HepG2 (cell line): Measurements from ENCODE around the gene CCDC167. TPM values are rescaled to one million over a fixed set of nuclear protein-coding genes. Genes with fewer than 3 reads are reported as not detected.
A peak's percentile ranks its signal among the peaks of the same experiment; 100 is the strongest.

Source experiments
- ATAC-seq: fragments of 200-7000 bp; cut with Tn5 transposase; 3 replicates; pipeline ENCODE4 v1.9.1; 2020; ENCODE audit warnings: mild to moderate bottlenecking, moderate library complexity
- BruUV-seq: library from RNA; stranded (reverse); fragments of 400-500 nt; replicated peaks from 2 replicates; lab custom pipeline; 2021; lab: Mats Ljungman, UMichigan
- CTCF ChIA-PET: fragments of 300-600 bp; formaldehyde crosslinking; extraction: SDS; loops from one replicate; lab custom pipeline; 2021; ENCODE audit warnings: low total read pairs, inconsistent platforms, low intra/inter-chr PET ratio; lab: Yijun Ruan, JAX
- POLR2A ChIA-PET: fragments of 350-600 bp; sonication (Branson Sonifier 250); formaldehyde crosslinking; loops from one replicate; lab custom pipeline; 2020; ENCODE audit warnings: antibody characterized with exemption, inconsistent platforms; lab: Yijun Ruan, JAX
- DNase-seq: peaks from one replicate; pipeline ENCODE4 v3.0.0-alpha.2; 2015; ENCODE audit warnings: low spot score
- FAIRE-seq: peaks from 3 replicates; lab custom pipeline; 2011; peaks lifted over from hg19 to GRCh38; lab: Jason Lieb, UNC
- H2AFZ ChIP-seq: one replicate; pipeline ENCODE4 v1.6.1; 2011; ENCODE audit warnings: low read length, inconsistent platforms
- H3K27ac ChIP-seq: fragments of 300-600 bp; 3 replicates; pipeline ENCODE4 v1.8.0; 2011; ENCODE audit warnings: mixed run types, mild to moderate bottlenecking, mixed read lengths, low read length, inconsistent platforms; ENCODE audit not compliant: insufficient read depth; ENCODE audit errors: extremely low read length
- H3K27me3 ChIP-seq, 2 experiments: fragments of 200-600 bp in 1 of 2; 2 replicates in 1 of 2; 3 replicates in 1 of 2; pipeline versions ENCODE4 v1.6.0 to v1.8.0; 2011; ENCODE audit warnings: low read length in 2 of 2, mild to moderate bottlenecking in 2 of 2, moderate library complexity in 2 of 2, inconsistent platforms in 1 of 2; ENCODE audit not compliant: insufficient read depth in 2 of 2, control insufficient read depth in 1 of 2
- H3K36me3 ChIP-seq, 2 experiments: fragments of 200-600 bp in 1 of 2; replicated peaks in 1 of 2; 2 replicates in 1 of 2; 3 replicates in 1 of 2; pipeline versions ENCODE4 v1.5.1 to v1.8.0; 2011; ENCODE audit warnings: low read length in 2 of 2, inconsistent platforms in 1 of 2; ENCODE audit not compliant: insufficient read depth in 2 of 2, control insufficient read depth in 1 of 2
- H3K4me1 ChIP-seq: 2 replicates; pipeline ENCODE4 v1.5.1; 2012; ENCODE audit warnings: low read length, inconsistent platforms; ENCODE audit not compliant: insufficient read depth
- H3K4me2 ChIP-seq: 2 replicates; pipeline ENCODE4 v1.6.0; 2011; ENCODE audit warnings: low read depth, low read length, inconsistent platforms
- H3K4me3 ChIP-seq, 3 experiments: fragments of 200-600 bp in 1 of 3; sonication (generic), shearing (Covaris generic) in 1 of 3; replicated peaks in 1 of 3; 2 replicates each; pipeline ENCODE4 v1.5.1; 2011 to 2016; ENCODE audit warnings: low read length in 3 of 3, inconsistent platforms in 2 of 3, low read depth in 2 of 3, mild to moderate bottlenecking in 2 of 3, control low read depth in 1 of 3, mixed read lengths in 1 of 3; ENCODE audit not compliant: insufficient read depth in 1 of 3
- H3K79me2 ChIP-seq: one replicate; pipeline ENCODE4 v1.6.1; 2011; ENCODE audit warnings: low read length, inconsistent platforms; ENCODE audit not compliant: insufficient read depth
- H3K9ac ChIP-seq: 2 replicates; pipeline ENCODE4 v1.6.0; 2011; ENCODE audit warnings: mild to moderate bottlenecking, low read depth, low read length, inconsistent platforms; ENCODE audit not compliant: insufficient read depth
- H3K9me3 ChIP-seq: 2 replicates; pipeline ENCODE4 v1.5.1; 2012; ENCODE audit warnings: mild to moderate bottlenecking, low read length
- H4K20me1 ChIP-seq: 2 replicates; pipeline ENCODE4 v1.6.0; 2011; ENCODE audit warnings: inconsistent platforms, mild to moderate bottlenecking, low read length, moderate library complexity; ENCODE audit not compliant: insufficient read depth
- HOXA7 ChIP-seq: sonication (generic); formaldehyde crosslinking; IDR thresholded peaks from 2 replicates; pipeline ENCODE4 v1.8.1; 2022; ENCODE audit warnings: mild to moderate bottlenecking, missing genetic modification reagents, moderate library complexity
- KAT2B ChIP-seq: fragments of 150-350 bp; IDR thresholded peaks from 2 replicates; pipeline ENCODE4 v1.6.1; 2014; ENCODE audit warnings: low read depth, low read length, borderline replicate concordance
- SATB2 ChIP-seq: sonication (generic); formaldehyde crosslinking; IDR thresholded peaks from 2 replicates; pipeline ENCODE4 v1.5.0; 2020; ENCODE audit warnings: missing genetic modification reagents
- SOX13 ChIP-seq, 3 experiments: fragments of 450-650 bp in 1 of 3; sonication (generic) in 1 of 3; formaldehyde crosslinking in 1 of 3; IDR thresholded peaks in 2 of 3; conservative IDR thresholded peaks in 1 of 3; 2 replicates each; pipeline versions ENCODE4 v1.5.0 to v1.6.1; 2016 to 2020; ENCODE audit warnings: antibody characterized with exemption in 1 of 3, mild to moderate bottlenecking in 1 of 3, missing compliant biosample characterization in 1 of 3, missing genetic modification reagents in 1 of 3, moderate library complexity in 1 of 3
- ZMAT3 ChIP-seq: sonication (generic); formaldehyde crosslinking; conservative IDR thresholded peaks from 2 replicates; pipeline ENCODE4 v1.7.0; 2021; ENCODE audit warnings: missing genetic modification reagents
- ZNF430 ChIP-seq: sonication (generic); formaldehyde crosslinking; IDR thresholded peaks from 2 replicates; pipeline ENCODE4 v1.9.0; 2021; ENCODE audit warnings: mild to moderate bottlenecking, missing genetic modification reagents
- ZNF768 ChIP-seq: sonication (generic); formaldehyde crosslinking; IDR thresholded peaks from 2 replicates; pipeline ENCODE4 v1.4.0; 2020; ENCODE audit warnings: missing genetic modification reagents
- ZZZ3 ChIP-seq: sonication (generic); formaldehyde crosslinking; IDR thresholded peaks from 2 replicates; pipeline ENCODE4 v1.4.0; 2020; ENCODE audit warnings: missing genetic modification reagents, mild to moderate bottlenecking, borderline replicate concordance
- WGBS: methylation state at CpG from one replicate; pipeline ENCODE4 v1.1.6; 2017; ENCODE audit warnings: low lambda C conversion rate; 5-methylcytosine and 5-hydroxymethylcytosine counted together
- in situ Hi-C: cut with HindIII; loops from 2 replicates; pipeline ENCODE4 v1.10.0; 2017; ENCODE audit warnings: low pct_unique_long_range_greater_than_20kb; ENCODE audit not compliant: extremely low pct_ligation_motif_present
- intact Hi-C: fragments of 100-400 bp; cut with micrococcal nuclease; formaldehyde crosslinking; loops from one replicate; pipeline ENCODE4 v1.10.0; 2022; ENCODE audit not compliant: unreplicated experiment
- polyA plus RNA-seq, 8 experiments: library from polyadenylated mRNA; depleted of rRNA in 3 of 8; stranded (reverse) in 7 of 8; unstranded in 1 of 8; fragments of >200 nt; fragmentation: Illumina TruSeq in 4 of 8; extraction: Trizol in 4 of 8; gene quantifications; 2 replicates each; pipeline versions ENCODE4 v1.2.1 to v1.2.3, GENCODE V29; 2011 to 2016; ENCODE audit warnings: low read depth in 4 of 8, missing spikeins in 1 of 8, mixed read lengths in 1 of 8; ENCODE audit not compliant: insufficient read depth in 1 of 8
- total RNA-seq, 5 experiments: library from RNA; depleted of rRNA; stranded (reverse); fragments of >200 nt; fragmentation: Illumina TruSeq; extraction: Trizol; gene quantifications; 2 replicates each; pipeline ENCODE4 v1.2.3, GENCODE V29; 2016; ENCODE audit warnings: low read depth in 1 of 5
- TF ChIP-seq, protein P1 (sequence below): sonication (generic); formaldehyde crosslinking; IDR thresholded peaks from 2 replicates; pipeline ENCODE4 v1.8.0; 2022; ENCODE audit warnings: mild to moderate bottlenecking, missing genetic modification reagents; ENCODE audit not compliant: insufficient replicate concordance
- TF ChIP-seq, protein P2 (sequence below): sonication (generic); formaldehyde crosslinking; IDR thresholded peaks from 2 replicates; pipeline ENCODE4 v1.8.0; 2022; ENCODE audit warnings: missing genetic modification reagents, low read depth, mild to moderate bottlenecking, borderline replicate concordance
- TF ChIP-seq, protein P3 (sequence below): sonication (generic); formaldehyde crosslinking; IDR thresholded peaks from 2 replicates; pipeline ENCODE4 v1.5.0; 2020; ENCODE audit warnings: missing genetic modification reagents

CCDC167 gene
- total and polyA plus RNA-seq, 2 of the 13 experiments (the other 11 are each of a cell fraction or from before 2014, with no cell fraction given), result 48.4 to 66.8 TPM

DNA sequence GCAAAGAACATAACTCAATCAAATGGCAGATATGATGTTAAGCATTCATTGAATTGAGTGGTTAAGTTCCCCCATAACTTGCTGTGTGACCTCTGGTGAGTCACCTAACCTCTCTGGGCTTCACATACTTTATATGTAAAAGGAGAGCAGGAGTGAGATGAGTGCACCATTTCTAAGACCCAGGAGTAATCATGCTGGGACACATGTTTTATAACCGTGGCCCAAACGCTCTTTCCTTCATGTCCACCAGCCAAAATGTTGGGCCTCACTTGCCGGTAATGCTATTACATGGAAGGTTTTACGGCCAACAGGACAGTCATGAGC, 40.3 kb upstream of the CCDC167 start:
- FAIRE-seq (no peak), ATAC-seq (no peak), DNase-seq (no peak)
- intact Hi-C loops (no loop called here), in situ Hi-C loops (no loop called here)
- H3K4me3 ChIP-seq, result no peak overlapping the region
- CTCF ChIA-PET, result no interaction called here
- 43% methylated on average over 4 of the region's 4 CpGs for WGBS
- H4K20me1 ChIP-seq, result no peaks in the 10 kb centered on the region
- H3K9ac ChIP-seq, result no peak overlapping the region
- POLR2A ChIA-PET, result no interaction called here
- TF ChIP-seq SATB2 (CRISPR knock-in tag) (no peak), ZNF768 (peak; percentile 83; the same call in 1 of the 2 replicates)
- H3K27me3 ChIP-seq, result peaks cover 1 to 55% of the 10 kb centered on the region in 2 experiments; a peak in 4 of 5 replicates
- no peaks in the 10 kb centered on the region for H3K36me3 ChIP-seq
- no peaks in the 10 kb centered on the region for H3K79me2 ChIP-seq
- no peak overlapping the region for H3K27ac ChIP-seq
- no peaks in the 10 kb centered on the region for H3K4me1 ChIP-seq
- no peak overlapping the region for H2AFZ ChIP-seq
- H3K4me2 ChIP-seq, result no peak overlapping the region
- H3K9me3 ChIP-seq, result no peaks in the 10 kb centered on the region
- BruUV-seq, result no TSS peak

DNA sequence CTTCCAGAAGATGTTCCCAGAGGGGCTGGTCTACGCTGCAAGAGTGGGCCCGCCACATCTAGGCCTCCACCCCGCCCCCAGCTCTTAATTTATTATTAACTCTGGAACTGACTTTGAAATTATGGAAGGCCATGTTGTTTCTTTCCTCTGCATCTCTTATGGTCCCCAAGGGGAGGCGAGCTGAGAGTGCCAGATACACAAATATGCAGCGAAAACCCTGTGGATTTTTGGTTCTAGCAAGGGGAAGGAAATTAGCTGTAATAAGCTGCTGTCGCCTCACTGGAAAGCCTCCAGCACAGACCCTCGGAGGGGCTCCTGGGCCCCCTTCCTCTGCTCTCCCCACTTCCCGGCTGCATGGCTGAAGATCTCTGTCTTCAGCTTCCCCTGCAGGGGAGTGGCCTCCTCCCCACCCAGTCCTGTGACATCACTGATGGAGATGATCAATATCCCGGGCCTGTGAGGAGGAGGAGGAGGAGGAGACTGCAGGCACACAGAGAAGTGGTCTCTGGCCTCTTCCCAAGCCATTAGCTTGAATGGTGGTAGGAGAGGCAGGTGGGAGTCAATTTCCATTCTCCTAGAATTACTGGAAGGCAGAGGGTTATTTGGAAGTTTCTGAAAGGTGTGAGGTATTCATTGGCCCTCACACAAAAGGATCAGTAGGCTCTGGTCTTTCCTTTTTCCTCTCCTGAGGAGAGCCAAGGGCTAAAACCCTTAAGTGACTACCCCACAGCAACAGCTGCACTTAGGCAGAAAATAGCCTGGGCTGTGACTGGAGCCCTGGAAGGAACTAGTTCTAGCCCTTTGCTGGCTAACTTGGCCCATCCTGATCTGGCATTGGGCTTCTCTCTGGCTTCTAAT, 39.7 kb upstream of the CCDC167 start:
- in situ Hi-C loops, result loop anchor here (5.0 kb wide), 1 partner anchor 153 kb away; no protein-coding TSS in a partner anchor
- Histone ChIP-seq H3K36me3 (no peaks in the 10 kb centered on the region), H3K79me2 (no peaks in the 10 kb centered on the region), H3K4me2 (no peak overlapping the region), H3K4me3 (no peak overlapping the region), H2AFZ (no peak overlapping the region), H3K9ac (no peak overlapping the region), H3K27me3 (peaks cover 1 to 52% of the 10 kb centered on the region in 2 experiments; a peak in 4 of 5 replicates), H3K9me3 (no peaks in the 10 kb centered on the region), H3K4me1 (no peaks in the 10 kb centered on the region), H4K20me1 (no peaks in the 10 kb centered on the region), H3K27ac (no peak overlapping the region)
- no peak for FAIRE-seq
- 8% methylated on average over 9 of the region's 9 CpGs for WGBS
- no TSS peak for BruUV-seq
- intact Hi-C loops, result loop anchor here (2.0 kb wide), 1 partner anchor 153 kb away; no protein-coding TSS in a partner anchor
- ATAC-seq, result no peak
- ChIA-PET POLR2A (no interaction called here), CTCF (no interaction called here)
- no peak for DNase-seq
- TF ChIP-seq, protein P1, sequence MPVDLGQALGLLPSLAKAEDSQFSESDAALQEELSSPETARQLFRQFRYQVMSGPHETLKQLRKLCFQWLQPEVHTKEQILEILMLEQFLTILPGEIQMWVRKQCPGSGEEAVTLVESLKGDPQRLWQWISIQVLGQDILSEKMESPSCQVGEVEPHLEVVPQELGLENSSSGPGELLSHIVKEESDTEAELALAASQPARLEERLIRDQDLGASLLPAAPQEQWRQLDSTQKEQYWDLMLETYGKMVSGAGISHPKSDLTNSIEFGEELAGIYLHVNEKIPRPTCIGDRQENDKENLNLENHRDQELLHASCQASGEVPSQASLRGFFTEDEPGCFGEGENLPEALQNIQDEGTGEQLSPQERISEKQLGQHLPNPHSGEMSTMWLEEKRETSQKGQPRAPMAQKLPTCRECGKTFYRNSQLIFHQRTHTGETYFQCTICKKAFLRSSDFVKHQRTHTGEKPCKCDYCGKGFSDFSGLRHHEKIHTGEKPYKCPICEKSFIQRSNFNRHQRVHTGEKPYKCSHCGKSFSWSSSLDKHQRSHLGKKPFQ (CRISPR knock-in tag), result no peak
- no peak for TF ChIP-seq ZNF430
- TF ChIP-seq SOX13 (IDR thresholded peaks at IDR 0.05), result no peak
- no peak for TF ChIP-seq SOX13 (CRISPR knock-in tag; conservative IDR thresholded peaks at IDR 0.05 in 1 of 2, IDR thresholded peaks at IDR 0.05 in 1 of 2)
- TF ChIP-seq, protein P2, sequence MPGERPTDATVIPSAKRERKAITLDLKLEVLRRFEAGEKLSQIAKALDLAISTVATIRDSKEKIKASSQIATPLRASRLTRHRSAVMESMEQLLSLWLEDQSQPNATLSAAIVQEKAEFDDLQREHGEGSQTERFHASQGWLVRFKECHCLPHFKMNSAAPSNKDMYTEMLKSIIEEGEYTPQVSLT (CRISPR knock-in tag), result no peak
- TF ChIP-seq, protein P3, sequence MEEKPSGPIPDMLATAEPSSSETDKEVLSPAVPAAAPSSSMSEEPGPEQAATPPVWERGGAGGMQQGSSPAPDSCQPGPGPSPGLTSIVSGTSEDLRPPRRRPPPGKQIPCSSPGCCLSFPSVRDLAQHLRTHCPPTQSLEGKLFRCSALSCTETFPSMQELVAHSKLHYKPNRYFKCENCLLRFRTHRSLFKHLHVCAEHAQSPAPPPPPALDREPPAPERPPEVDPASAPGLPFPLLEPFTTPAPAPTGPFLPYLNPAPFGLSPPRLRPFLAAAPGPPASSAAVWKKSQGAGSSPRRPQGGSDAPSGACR, result no peak
- no peak for TF ChIP-seq KAT2B
- no peak for TF ChIP-seq HOXA7 (CRISPR knock-in tag)
- no peak for TF ChIP-seq ZZZ3 (CRISPR knock-in tag)
- TF ChIP-seq ZMAT3 (CRISPR knock-in tag), result no peak
